Glomerular visceral epithelial cell (primary cell): Measurements from ENCODE around the gene GRSF1.
"Not testable (repeated sequence)": the region's sequence is repeated elsewhere in the genome, so short reads cannot be mapped to it uniquely, and the experiment has no call there.

Source experiments
- DNase-seq: peaks from one replicate; pipeline ENCODE4 v3.0.0-alpha.2; 2016; ENCODE audit errors: extremely low spot score

GRSF1 gene

GRCh38 chr4:70833675-70834074 is 6.0 kb downstream of the GRSF1 start:
- no peak for DNase-seq

- no peak for DNase-seq
Measured at GRCh38 chr4:70831293-70831692, 8.4 kb downstream of the GRSF1 start.

DNA sequence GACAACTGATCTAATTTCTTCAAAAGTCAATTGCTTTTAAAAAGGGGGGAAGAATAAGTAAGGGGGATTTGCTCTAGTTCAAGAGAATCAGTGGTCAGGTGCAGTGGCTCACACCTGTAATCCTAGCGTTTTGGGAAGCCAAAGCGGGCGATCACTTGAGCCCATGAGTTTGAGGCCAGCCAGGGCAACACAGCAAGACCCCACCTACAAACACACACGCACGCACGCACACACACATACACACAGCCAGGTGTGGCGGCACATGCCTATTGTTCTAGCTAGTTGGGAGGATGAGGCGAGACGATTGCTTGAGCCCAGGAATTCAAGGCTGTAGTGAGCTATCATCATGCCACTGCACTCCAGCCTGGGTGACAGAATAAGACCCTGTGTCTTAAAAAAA is 9.6 kb downstream of the GRSF1 start:
- no peak for DNase-seq

GRCh38 chr4:70829492-70829891 is 10.2 kb downstream of the GRSF1 start:
- DNase-seq, result no peak

GRCh38 chr4:70829015-70829414 is 10.7 kb downstream of the GRSF1 start:
- no peak for DNase-seq

DNA sequence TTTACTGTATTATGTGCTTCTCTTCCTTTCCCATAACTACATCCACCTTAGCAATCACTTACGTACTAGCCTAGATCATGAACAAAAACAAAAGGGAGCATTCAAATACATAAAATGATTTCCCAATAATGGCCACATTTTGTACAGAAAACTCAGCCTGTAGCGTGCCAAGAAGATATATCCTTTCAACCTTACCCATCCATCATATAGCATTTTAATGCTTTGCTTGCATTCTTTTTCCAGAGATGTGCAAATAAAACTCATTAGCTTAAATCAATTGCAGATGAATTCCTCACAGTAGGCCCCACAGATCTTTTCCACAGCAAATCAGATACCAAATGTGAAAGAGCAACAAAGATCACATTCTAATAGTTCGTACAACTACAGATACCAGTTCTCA is 20.8 kb downstream of the GRSF1 start:
- DNase-seq, result no peak

DNA sequence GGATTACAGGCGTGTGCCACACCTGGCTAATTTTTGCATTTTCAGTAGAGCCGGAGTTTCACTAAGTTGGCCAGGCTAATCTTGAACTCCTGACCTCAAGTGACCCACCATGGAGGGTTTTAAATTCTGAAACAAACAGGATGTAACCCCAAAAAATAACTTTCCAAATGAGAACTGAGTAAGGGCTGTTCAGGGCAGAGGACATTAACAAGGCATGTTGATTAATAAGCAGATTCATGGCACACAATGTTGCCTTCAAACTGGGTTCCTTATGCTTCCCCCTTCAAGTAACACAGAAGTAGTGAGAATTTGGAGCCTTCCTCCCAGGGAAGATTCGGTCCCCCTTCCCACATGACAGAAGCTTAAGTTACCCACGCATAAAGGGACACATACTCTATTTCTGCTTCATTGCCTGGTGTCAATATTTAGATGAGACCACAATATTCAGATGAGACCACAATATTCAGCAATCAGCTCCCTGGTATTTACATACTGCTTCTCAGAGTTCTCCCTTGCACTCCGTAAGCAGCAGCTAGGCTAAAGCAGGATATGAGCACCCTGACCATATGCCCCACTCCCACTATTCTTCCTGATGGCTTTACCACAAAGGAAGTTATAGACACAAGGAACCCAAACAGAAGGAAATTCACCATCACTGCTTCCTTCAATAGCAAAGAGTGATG is 21.4 kb downstream of the GRSF1 start:
- no peak for DNase-seq

DNA sequence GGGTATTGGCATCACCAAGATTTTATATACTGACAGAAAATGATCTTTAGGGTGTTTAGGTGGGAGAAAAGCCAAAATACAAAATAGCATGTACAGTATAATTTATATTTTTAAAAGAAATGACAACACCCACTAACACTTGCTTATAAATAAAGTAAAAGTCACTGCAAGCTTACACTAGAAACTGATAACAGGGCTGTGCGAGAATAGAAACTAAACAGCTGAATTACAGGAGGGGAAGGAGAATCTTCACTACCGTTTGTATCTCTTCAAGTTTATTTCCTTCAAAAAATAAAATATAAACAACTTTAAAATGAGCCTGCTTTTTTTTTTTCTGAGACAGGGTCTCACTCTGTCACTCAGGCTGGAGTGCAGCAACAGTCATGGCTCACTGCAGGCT is 22.8 kb downstream of the GRSF1 start:
- DNase-seq, result no peak

- no peak for DNase-seq
Measured at GRCh38 chr4:70815370-70815769, 24.3 kb downstream of the GRSF1 start.

DNA sequence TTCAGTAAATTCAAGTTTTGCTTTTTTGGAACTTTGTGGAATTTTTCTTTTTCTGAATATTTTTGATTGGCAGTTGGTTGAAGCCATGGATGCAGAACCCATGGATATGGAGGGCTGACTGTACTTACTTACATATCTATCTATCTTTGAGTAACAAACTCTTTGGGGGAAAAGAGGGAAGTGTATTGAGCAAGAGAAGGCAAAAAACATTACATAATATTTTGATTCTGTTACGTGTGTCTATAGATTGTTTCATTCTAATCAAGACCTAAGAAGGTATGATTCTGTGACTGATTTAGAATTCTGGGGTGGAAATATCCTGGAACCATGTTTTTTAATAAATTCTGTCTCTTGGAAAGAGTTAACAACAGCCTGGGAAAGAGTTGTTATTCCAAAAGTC is 31.5 kb downstream of the GRSF1 start:
- DNase-seq, result no peak

DNA sequence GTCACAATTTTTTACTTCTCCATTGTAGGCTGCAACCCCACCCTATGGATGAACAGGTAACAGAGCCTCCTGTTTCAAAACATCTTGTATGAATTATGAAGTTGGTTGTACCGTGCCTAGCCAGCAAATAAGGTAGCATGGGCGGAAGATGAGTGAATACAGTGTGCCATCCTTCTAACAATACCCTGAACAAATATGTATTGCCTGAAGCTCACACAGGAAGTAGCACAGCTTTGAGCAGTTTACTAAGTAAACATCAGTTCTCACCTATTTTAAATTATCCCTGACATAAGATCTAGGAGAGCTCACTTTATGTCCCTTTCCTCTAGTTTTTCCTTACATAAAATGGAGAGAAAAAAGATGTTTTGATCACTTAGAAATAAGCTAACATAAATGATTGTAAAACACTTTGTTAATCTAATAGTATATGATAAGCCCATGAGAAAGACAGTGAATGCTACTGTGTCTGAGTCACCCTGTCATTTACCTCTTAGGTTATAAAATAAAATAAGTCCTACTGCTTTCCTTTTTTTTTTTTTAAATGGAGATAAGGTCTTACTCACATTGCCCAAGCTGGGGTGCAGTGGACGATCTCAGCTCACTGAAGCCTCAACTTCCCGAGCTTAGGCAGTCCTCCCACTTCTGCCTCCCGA is 36.6 kb downstream of the GRSF1 start:
- DNase-seq, result no peak

DNA sequence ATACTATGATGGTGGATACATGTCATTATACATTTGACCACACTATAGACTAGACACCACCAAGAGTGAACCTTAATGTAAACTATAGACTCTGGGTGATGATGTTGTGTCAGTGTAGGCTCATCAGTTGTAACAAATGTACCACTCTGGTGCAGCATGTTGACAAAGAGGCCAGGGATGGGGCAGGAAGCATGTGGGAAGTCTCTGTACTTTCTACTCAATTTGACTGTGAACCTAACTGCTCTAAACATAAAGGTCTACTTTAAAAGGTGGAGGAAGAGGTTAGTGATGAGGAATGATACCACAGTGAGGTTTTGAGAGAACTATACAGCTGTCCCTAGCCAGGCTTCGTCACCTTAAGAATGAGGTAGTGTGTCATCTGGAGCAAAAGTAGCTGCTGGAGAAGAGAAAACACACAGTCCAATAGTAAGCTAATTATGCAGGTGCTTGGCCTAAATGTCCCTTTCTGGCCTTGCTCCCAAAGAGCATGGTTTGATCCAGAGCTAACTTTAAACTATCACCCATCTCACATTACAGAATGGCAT is 38.4 kb downstream of the GRSF1 start:
- DNase-seq, result no peak

GRCh38 chr4:70793626-70794025 is 46.1 kb downstream of the GRSF1 start:
- no peak for DNase-seq

DNA sequence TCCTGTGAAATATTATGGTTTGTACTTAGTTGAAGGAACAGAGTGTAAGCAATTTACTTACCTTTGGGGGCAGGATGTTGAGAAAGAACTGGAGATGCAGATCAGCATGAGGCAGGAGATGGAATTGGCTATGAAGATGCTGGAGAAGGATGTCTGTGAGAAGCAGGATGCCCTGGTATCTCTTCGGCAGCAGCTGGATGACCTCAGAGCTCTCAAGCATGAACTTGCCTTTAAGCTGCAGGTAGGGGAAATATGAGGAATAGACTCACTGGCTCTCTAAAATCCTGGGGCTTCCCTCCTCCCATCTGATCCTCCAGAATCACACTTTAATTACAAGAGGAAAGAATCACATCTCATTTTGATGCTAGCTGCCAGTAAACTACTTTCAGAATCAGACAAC is 51.0 kb downstream of the GRSF1 start:
- no peak for DNase-seq

- no peak for DNase-seq
Measured at GRCh38 chr4:70787496-70787895, 52.2 kb downstream of the GRSF1 start.

- no peak for DNase-seq
Measured at GRCh38 chr4:70783096-70783495, 56.6 kb downstream of the GRSF1 start.

DNA sequence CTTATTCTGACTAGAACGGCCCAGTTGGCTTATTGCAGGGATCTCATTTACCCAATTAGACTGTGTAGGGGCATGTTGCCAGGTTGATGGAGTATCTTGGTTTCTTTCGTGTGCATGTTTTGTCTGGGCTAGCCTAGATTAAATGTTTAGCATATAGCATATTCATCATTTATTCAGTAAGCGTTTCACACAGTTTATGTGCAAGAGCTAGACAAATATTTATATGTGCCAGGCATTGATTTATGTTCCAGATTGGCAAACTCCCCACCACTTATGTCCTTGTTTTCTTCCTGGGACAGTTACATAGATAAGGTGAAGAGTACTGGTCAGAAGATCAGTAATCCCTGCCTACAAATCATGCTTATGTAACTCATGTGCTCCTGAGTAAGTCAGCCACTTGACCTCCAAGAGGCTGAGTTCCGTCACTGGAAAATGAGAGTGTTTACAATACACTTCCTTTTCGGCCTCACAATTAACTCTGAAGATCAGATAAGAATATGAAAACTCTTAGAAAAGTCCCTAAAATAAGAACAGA is 60.7 kb downstream of the GRSF1 start:
- no peak for DNase-seq

DNA sequence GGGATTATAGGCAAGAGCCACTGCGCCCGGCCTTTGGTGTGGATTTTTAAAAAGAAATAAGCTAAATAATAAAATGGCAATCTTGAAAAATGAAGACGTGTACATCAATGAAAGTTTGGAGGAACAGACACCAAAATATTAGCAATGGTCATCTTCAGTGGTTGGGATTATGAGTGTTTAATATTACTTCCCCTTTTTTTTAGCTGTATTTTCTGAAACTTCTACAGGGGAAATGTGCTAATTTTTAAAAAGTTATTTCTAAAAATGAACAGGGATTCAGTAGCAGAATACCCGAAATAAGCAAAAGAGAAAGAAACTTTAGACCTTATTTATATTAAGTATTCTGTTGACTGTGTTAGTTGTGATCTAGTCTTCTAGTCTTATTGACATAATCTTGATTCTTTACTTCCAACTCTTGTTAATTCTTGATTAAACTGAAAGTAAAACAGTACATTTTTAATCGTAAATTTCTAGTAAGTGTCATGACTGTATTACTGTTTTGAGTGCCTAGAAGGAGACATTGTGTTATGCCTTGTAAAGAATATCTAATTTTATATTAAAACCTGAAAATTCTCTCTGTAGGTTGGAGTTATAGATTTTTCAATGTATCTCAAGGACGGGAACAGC is 66.6 kb downstream of the GRSF1 start:
- DNase-seq, result no peak

- DNase-seq, result not testable (repeated sequence)
Measured at GRCh38 chr4:70769396-70769795, 70.3 kb downstream of the GRSF1 start.

DNA sequence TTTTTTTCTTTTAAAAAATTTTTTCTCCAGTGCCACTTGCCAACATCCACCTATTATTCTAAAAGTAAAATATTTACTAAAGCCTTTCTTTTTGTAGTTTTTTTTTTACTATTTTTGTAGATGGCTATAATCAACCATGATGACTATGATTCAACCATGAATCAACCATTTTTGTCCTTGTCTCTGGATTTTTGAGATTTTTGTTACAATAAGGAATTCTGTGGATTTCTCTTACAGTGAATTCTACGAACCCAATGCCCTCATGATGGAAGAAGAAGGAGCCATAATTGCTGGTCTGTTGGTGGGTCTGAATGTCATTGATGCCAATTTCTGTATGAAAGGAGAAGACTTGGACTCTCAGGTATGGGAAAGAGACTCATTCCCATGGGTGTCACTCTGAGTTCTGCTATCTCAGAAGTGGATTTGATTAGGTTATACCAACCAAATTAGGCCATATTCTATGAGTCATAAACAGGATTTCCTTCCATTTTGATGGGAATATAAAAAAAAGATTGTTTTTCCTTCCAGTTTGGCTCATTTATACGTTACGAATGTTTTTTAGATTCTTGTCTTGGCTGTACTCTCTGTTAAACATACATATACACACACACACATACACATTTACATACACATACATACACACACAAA is 71.3 kb downstream of the GRSF1 start:
- no peak for DNase-seq
